Neutrophil (primary cell): ENCODE data around the gene GPC5.

ENCODE experiments used
- H3K27ac ChIP-seq: fragments of 200-600 bp; sonication (generic); 2 replicates; pipeline ENCODE4 v1.5.1; 2016; ENCODE audit warnings: mild to moderate bottlenecking, moderate library complexity
- H3K27me3 ChIP-seq: fragments of 200-600 bp; sonication (generic); 2 replicates; pipeline ENCODE4 v1.6.0; 2016; ENCODE audit warnings: mild to moderate bottlenecking
- H3K36me3 ChIP-seq: fragments of 200-600 bp; sonication (generic); 2 replicates; pipeline ENCODE4 v1.5.1; 2017
- H3K4me1 ChIP-seq, 2 experiments: fragments of 200-600 bp in 1 of 2; sonication (generic) in 1 of 2; 1 replicate in 1 of 2; 2 replicates in 1 of 2; pipeline versions ENCODE4 v1.5.1 to v1.6.1; 2013 to 2016; ENCODE audit warnings: low read depth in 1 of 2, low read length in 1 of 2, mild to moderate bottlenecking in 1 of 2, moderate library complexity in 1 of 2; ENCODE audit not compliant: control insufficient read depth in 1 of 2, insufficient read depth in 1 of 2
- H3K4me3 ChIP-seq, 2 experiments: fragments of 200-600 bp in 1 of 2; sonication (generic) in 1 of 2; 1 replicate in 1 of 2; 2 replicates in 1 of 2; pipeline ENCODE4 v1.5.1; 2013 to 2016; ENCODE audit warnings: low read depth in 1 of 2, low read length in 1 of 2, mild to moderate bottlenecking in 1 of 2, moderate library complexity in 1 of 2
- H3K9me3 ChIP-seq: fragments of 200-600 bp; sonication (generic); 2 replicates; pipeline ENCODE4 v1.5.1; 2016
- CTCF ChIP-seq: fragments of 200-600 bp; sonication (generic); IDR thresholded peaks from 2 replicates; pipeline ENCODE4 v1.5.1; 2016; ENCODE audit warnings: antibody characterized with exemption

The GPC5 gene

GRCh38 chr13:92126399-92126798 is 728.0 kb downstream of the GPC5 start:
- H3K9me3 ChIP-seq, result no peaks in the 10 kb centered on the region
- no peaks in the 10 kb centered on the region for H3K4me1 ChIP-seq
- no peak overlapping the region for H3K27ac ChIP-seq
- no peak overlapping the region for H3K4me3 ChIP-seq
- TF ChIP-seq CTCF, result no peak
- H3K27me3 ChIP-seq, result no peaks in the 10 kb centered on the region
- H3K36me3 ChIP-seq, result no peaks in the 10 kb centered on the region

GRCh38 chr13:92135509-92135908 is 737.1 kb downstream of the GPC5 start:
- H3K27ac ChIP-seq, result no peak overlapping the region
- no peaks in the 10 kb centered on the region for H3K27me3 ChIP-seq
- TF ChIP-seq CTCF, result no peak
- no peaks in the 10 kb centered on the region for H3K36me3 ChIP-seq
- H3K9me3 ChIP-seq, result no peaks in the 10 kb centered on the region
- H3K4me3 ChIP-seq, result no peak overlapping the region
- H3K4me1 ChIP-seq, result no peaks in the 10 kb centered on the region

GRCh38 chr13:92136449-92137155 is 738.2 kb downstream of the GPC5 start:
- TF ChIP-seq CTCF, result no peak
- no peak overlapping the region for H3K27ac ChIP-seq
- H3K36me3 ChIP-seq, result no peaks in the 10 kb centered on the region
- H3K4me1 ChIP-seq, result no peaks in the 10 kb centered on the region
- H3K9me3 ChIP-seq, result no peaks in the 10 kb centered on the region
- no peaks in the 10 kb centered on the region for H3K27me3 ChIP-seq
- no peak overlapping the region for H3K4me3 ChIP-seq

- Histone ChIP-seq H3K9me3 (no peaks in the 10 kb centered on the region), H3K27ac (no peak overlapping the region), H3K4me1 (no peaks in the 10 kb centered on the region), H3K27me3 (no peaks in the 10 kb centered on the region), H3K36me3 (no peaks in the 10 kb centered on the region), H3K4me3 (no peak overlapping the region)
- no peak for TF ChIP-seq CTCF
Observed at GRCh38 chr13:92137520-92137919, 739.1 kb downstream of the GPC5 start.

- Histone ChIP-seq H3K36me3 (no peaks in the 10 kb centered on the region), H3K4me3 (no peak overlapping the region), H3K27ac (no peak overlapping the region), H3K27me3 (no peaks in the 10 kb centered on the region), H3K9me3 (no peaks in the 10 kb centered on the region), H3K4me1 (no peaks in the 10 kb centered on the region)
- no peak for TF ChIP-seq CTCF
Observed at GRCh38 chr13:92143766-92144165, 745.3 kb downstream of the GPC5 start.
